ENCODE measurements around the gene ASCL2.

The ASCL2 gene

GRCh38 chr11:2258501-2259465 is 11.6 kb downstream of the ASCL2 start:
- no peaks in the 10 kb centered on the region for H3K27me3 ChIP-seq (ENCODE audit: control insufficient read depth, insufficient read depth, low read length)
- H3K9me3 ChIP-seq (ENCODE audit: control insufficient read depth, low read depth, low read length) = no peaks in the 10 kb centered on the region
- H3K27ac ChIP-seq (ENCODE audit: low read length) = no peak overlapping the region

GRCh38 chr11:2256951-2257700 is 13.3 kb downstream of the ASCL2 start:
- H3K27ac ChIP-seq (ENCODE audit: low read length) = no peak overlapping the region
- H3K27me3 ChIP-seq (ENCODE audit: control insufficient read depth, insufficient read depth, low read length) = no peaks in the 10 kb centered on the region
- no peak overlapping the region for H3K9ac ChIP-seq (ENCODE audit: low read length)
- no peaks in the 10 kb centered on the region for H3K9me3 ChIP-seq (ENCODE audit: control insufficient read depth, low read depth, low read length)
- no peak overlapping the region for H3K4me3 ChIP-seq (ENCODE audit: low read length)
- H3K36me3 ChIP-seq (ENCODE audit: control insufficient read depth, low read depth, low read length) = no peaks in the 10 kb centered on the region
- no peaks in the 10 kb centered on the region for H3K4me1 ChIP-seq (ENCODE audit: control insufficient read depth, low read depth, low read length)

More at GRCh38 chr11:2258501-2259465, 11.6 kb downstream of the ASCL2 start:
- Histone ChIP-seq H3K4me1 (ENCODE audit: control insufficient read depth, low read depth, low read length) (no peaks in the 10 kb centered on the region), H3K9ac (ENCODE audit: low read length) (no peak overlapping the region), H3K4me3 (ENCODE audit: low read length) (no peak overlapping the region), H3K36me3 (ENCODE audit: control insufficient read depth, low read depth, low read length) (no peaks in the 10 kb centered on the region)

GRCh38 chr11:2256293-2256913 is 14.0 kb downstream of the ASCL2 start:
- Histone ChIP-seq H3K27me3 (ENCODE audit: control insufficient read depth, insufficient read depth, low read length) (no peaks in the 10 kb centered on the region), H3K9me3 (ENCODE audit: control insufficient read depth, low read depth, low read length) (no peaks in the 10 kb centered on the region), H3K36me3 (ENCODE audit: control insufficient read depth, low read depth, low read length) (no peaks in the 10 kb centered on the region), H3K27ac (ENCODE audit: low read length) (no peak overlapping the region), H3K4me3 (ENCODE audit: low read length) (no peak overlapping the region), H3K4me1 (ENCODE audit: control insufficient read depth, low read depth, low read length) (no peaks in the 10 kb centered on the region), H3K9ac (ENCODE audit: low read length) (no peak overlapping the region)

GRCh38 chr11:2252018-2252417 is 18.4 kb downstream of the ASCL2 start:
- Histone ChIP-seq H3K4me1 (ENCODE audit: control insufficient read depth, low read depth, low read length) (no peaks in the 10 kb centered on the region), H3K9me3 (ENCODE audit: control insufficient read depth, low read depth, low read length) (no peaks in the 10 kb centered on the region), H3K27ac (ENCODE audit: low read length) (no peak overlapping the region), H3K36me3 (ENCODE audit: control insufficient read depth, low read depth, low read length) (no peaks in the 10 kb centered on the region), H3K9ac (ENCODE audit: low read length) (no peak overlapping the region), H3K4me3 (ENCODE audit: low read length) (no peak overlapping the region), H3K27me3 (ENCODE audit: control insufficient read depth, insufficient read depth, low read length) (peaks cover 8% of the 10 kb centered on the region)

GRCh38 chr11:2251138-2251537 is 19.2 kb downstream of the ASCL2 start:
- Histone ChIP-seq H3K9ac (ENCODE audit: low read length) (no peak overlapping the region), H3K36me3 (ENCODE audit: control insufficient read depth, low read depth, low read length) (no peaks in the 10 kb centered on the region), H3K4me3 (ENCODE audit: low read length) (no peak overlapping the region), H3K27me3 (ENCODE audit: control insufficient read depth, insufficient read depth, low read length) (peaks cover 8% of the 10 kb centered on the region), H3K4me1 (ENCODE audit: control insufficient read depth, low read depth, low read length) (no peaks in the 10 kb centered on the region), H3K27ac (ENCODE audit: low read length) (no peak overlapping the region), H3K9me3 (ENCODE audit: control insufficient read depth, low read depth, low read length) (no peaks in the 10 kb centered on the region)

GRCh38 chr11:2250485-2250884 is 19.9 kb downstream of the ASCL2 start:
- Histone ChIP-seq H3K4me1 (ENCODE audit: control insufficient read depth, low read depth, low read length) (no peaks in the 10 kb centered on the region), H3K27ac (ENCODE audit: low read length) (no peak overlapping the region), H3K4me3 (ENCODE audit: low read length) (no peak overlapping the region), H3K36me3 (ENCODE audit: control insufficient read depth, low read depth, low read length) (no peaks in the 10 kb centered on the region), H3K9me3 (ENCODE audit: control insufficient read depth, low read depth, low read length) (no peaks in the 10 kb centered on the region), H3K9ac (ENCODE audit: low read length) (no peak overlapping the region), H3K27me3 (ENCODE audit: control insufficient read depth, insufficient read depth, low read length) (peaks cover 8% of the 10 kb centered on the region)

GRCh38 chr11:2250041-2250440 is 20.3 kb downstream of the ASCL2 start:
- Histone ChIP-seq H3K27me3 (ENCODE audit: control insufficient read depth, insufficient read depth, low read length) (peaks cover 8% of the 10 kb centered on the region), H3K36me3 (ENCODE audit: control insufficient read depth, low read depth, low read length) (no peaks in the 10 kb centered on the region), H3K4me1 (ENCODE audit: control insufficient read depth, low read depth, low read length) (no peaks in the 10 kb centered on the region), H3K9ac (ENCODE audit: low read length) (no peak overlapping the region), H3K4me3 (ENCODE audit: low read length) (no peak overlapping the region), H3K9me3 (ENCODE audit: control insufficient read depth, low read depth, low read length) (no peaks in the 10 kb centered on the region), H3K27ac (ENCODE audit: low read length) (no peak overlapping the region)

GRCh38 chr11:2249189-2249916 is 21.0 kb downstream of the ASCL2 start:
- H3K36me3 ChIP-seq (ENCODE audit: control insufficient read depth, low read depth, low read length) = no peaks in the 10 kb centered on the region
- no peak overlapping the region for H3K27ac ChIP-seq (ENCODE audit: low read length)
- H3K9ac ChIP-seq (ENCODE audit: low read length) = no peak overlapping the region
- H3K4me3 ChIP-seq (ENCODE audit: low read length) = no peak overlapping the region
- H3K27me3 ChIP-seq (ENCODE audit: control insufficient read depth, insufficient read depth, low read length) = peaks cover 10% of the 10 kb centered on the region
- no peaks in the 10 kb centered on the region for H3K4me1 ChIP-seq (ENCODE audit: control insufficient read depth, low read depth, low read length)
- no peaks in the 10 kb centered on the region for H3K9me3 ChIP-seq (ENCODE audit: control insufficient read depth, low read depth, low read length)

GRCh38 chr11:2248762-2249161 is 21.6 kb downstream of the ASCL2 start:
- no peaks in the 10 kb centered on the region for H3K9me3 ChIP-seq (ENCODE audit: control insufficient read depth, low read depth, low read length)
- no peak overlapping the region for H3K27ac ChIP-seq (ENCODE audit: low read length)
- H3K4me1 ChIP-seq (ENCODE audit: control insufficient read depth, low read depth, low read length) = no peaks in the 10 kb centered on the region
- no peak overlapping the region for H3K4me3 ChIP-seq (ENCODE audit: low read length)
- no peak overlapping the region for H3K9ac ChIP-seq (ENCODE audit: low read length)
- H3K27me3 ChIP-seq (ENCODE audit: control insufficient read depth, insufficient read depth, low read length) = peaks cover 14% of the 10 kb centered on the region
- H3K36me3 ChIP-seq (ENCODE audit: control insufficient read depth, low read depth, low read length) = no peaks in the 10 kb centered on the region

GRCh38 chr11:2248242-2248641 is 22.1 kb downstream of the ASCL2 start:
- Histone ChIP-seq H3K4me1 (ENCODE audit: control insufficient read depth, low read depth, low read length) (no peaks in the 10 kb centered on the region), H3K9ac (ENCODE audit: low read length) (no peak overlapping the region), H3K27me3 (ENCODE audit: control insufficient read depth, insufficient read depth, low read length) (peaks cover 14% of the 10 kb centered on the region), H3K36me3 (ENCODE audit: control insufficient read depth, low read depth, low read length) (no peaks in the 10 kb centered on the region), H3K9me3 (ENCODE audit: control insufficient read depth, low read depth, low read length) (no peaks in the 10 kb centered on the region), H3K27ac (ENCODE audit: low read length) (no peak overlapping the region), H3K4me3 (ENCODE audit: low read length) (no peak overlapping the region)

- Histone ChIP-seq H3K27me3 (ENCODE audit: control insufficient read depth, insufficient read depth, low read length) (peaks cover 14% of the 10 kb centered on the region), H3K27ac (ENCODE audit: low read length) (no peak overlapping the region), H3K9me3 (ENCODE audit: control insufficient read depth, low read depth, low read length) (peaks cover 3% of the 10 kb centered on the region), H3K36me3 (ENCODE audit: control insufficient read depth, low read depth, low read length) (no peaks in the 10 kb centered on the region), H3K4me3 (ENCODE audit: low read length) (no peak overlapping the region), H3K4me1 (ENCODE audit: control insufficient read depth, low read depth, low read length) (no peaks in the 10 kb centered on the region), H3K9ac (ENCODE audit: low read length) (no peak overlapping the region)
Measured at GRCh38 chr11:2247496-2247895, 22.9 kb downstream of the ASCL2 start.
